Pons (tissue), 1 donor: ENCODE results near the gene RBM4B.

Experiments used
- DNase-seq: peaks from one replicate; pipeline ENCODE4 v3.0.0-alpha.2; 2016; ENCODE audit warnings: low spot score

The RBM4B gene

GRCh38 chr11:66686801-66687750 lies 9.4 kb upstream of the RBM4B start:
- no peak for DNase-seq

- DNase-seq: no peak
These were observed 8.6 kb upstream of the RBM4B start for GRCh38 chr11:66686100-66686785.

- no peak for DNase-seq
These were observed 7.8 kb upstream of the RBM4B start for GRCh38 chr11:66685276-66686099.

GRCh38 chr11:66684635-66685034 lies 6.9 kb upstream of the RBM4B start:
- no peak for DNase-seq

GRCh38 chr11:66683877-66684276 lies 6.2 kb upstream of the RBM4B start:
- no peak for DNase-seq

GRCh38 chr11:66680966-66681645 lies 3.4 kb upstream of the RBM4B start:
- no peak for DNase-seq

- DNase-seq: peak; percentile 41
These were observed 622 bp downstream of the RBM4B start for GRCh38 chr11:66676931-66677598.

GRCh38 chr11:66676282-66676919 lies 1.3 kb downstream of the RBM4B start:
- DNase-seq: no peak

- DNase-seq: no peak
These were observed 2.6 kb downstream of the RBM4B start for GRCh38 chr11:66674964-66675602.

- DNase-seq: no peak
These were observed 6.9 kb downstream of the RBM4B start for GRCh38 chr11:66670816-66671215.

- no peak for DNase-seq
These were observed 12.3 kb downstream of the RBM4B start for GRCh38 chr11:66665369-66665768.

- no peak for DNase-seq
These were observed 13.9 kb downstream of the RBM4B start for GRCh38 chr11:66663741-66664296.

- no peak for DNase-seq
These were observed 17.9 kb downstream of the RBM4B start for GRCh38 chr11:66659763-66660162.

GRCh38 chr11:66653123-66653522 lies 24.6 kb downstream of the RBM4B start:
- DNase-seq: no peak

- no peak for DNase-seq
These were observed 25.0 kb downstream of the RBM4B start for GRCh38 chr11:66652651-66653050.

- DNase-seq: no peak
These were observed 26.7 kb downstream of the RBM4B start for GRCh38 chr11:66651016-66651415.

GRCh38 chr11:66649903-66650302 lies 27.8 kb downstream of the RBM4B start:
- DNase-seq: no peak

- no peak for DNase-seq
These were observed 30.9 kb downstream of the RBM4B start for GRCh38 chr11:66646828-66647227.

- no peak for DNase-seq
These were observed 33.8 kb downstream of the RBM4B start for GRCh38 chr11:66643745-66644437.
